DMS79 treated with DMSO at 0.1 percent for 48 hours (cell line): Measurements from ENCODE around the gene VAV2.
"Not testable (repeated sequence)": the region's sequence is repeated elsewhere in the genome, so short reads cannot be mapped to it uniquely, and the experiment has no call there.

ENCODE experiments used
- DNase-seq: peaks from one replicate; lab custom pipeline; 2025; lab: John Stamatoyannopoulos, UW

Gene VAV2

GRCh38 chr9:133969681-133970580 is 22.2 kb downstream of the VAV2 start:
- no peak for DNase-seq

GRCh38 chr9:133968966-133969617 is 23.0 kb downstream of the VAV2 start:
- DNase-seq, result no peak

- no peak for DNase-seq
Measured at GRCh38 chr9:133968428-133968827, 23.7 kb downstream of the VAV2 start.

GRCh38 chr9:133967024-133967741 is 24.9 kb downstream of the VAV2 start:
- DNase-seq, result no peak

- DNase-seq, result no peak
Measured at GRCh38 chr9:133964463-133964862, 27.7 kb downstream of the VAV2 start.

GRCh38 chr9:133963166-133963565 is 29.0 kb downstream of the VAV2 start:
- DNase-seq, result no peak

GRCh38 chr9:133962341-133962740 is 29.8 kb downstream of the VAV2 start:
- DNase-seq, result no peak

- no peak for DNase-seq
Measured at GRCh38 chr9:133961226-133962165, 30.6 kb downstream of the VAV2 start.

GRCh38 chr9:133960568-133961129 is 31.5 kb downstream of the VAV2 start:
- no peak for DNase-seq

GRCh38 chr9:133959966-133960567 is 32.1 kb downstream of the VAV2 start:
- DNase-seq, result no peak

- no peak for DNase-seq
Measured at GRCh38 chr9:133959171-133959570, 33.0 kb downstream of the VAV2 start.

- DNase-seq, result no peak
Measured at GRCh38 chr9:133958756-133959155, 33.4 kb downstream of the VAV2 start.

- DNase-seq, result not testable (repeated sequence)
Measured at GRCh38 chr9:133957772-133958171, 34.4 kb downstream of the VAV2 start.

- DNase-seq, result no peak
Measured at GRCh38 chr9:133957328-133957727, 34.8 kb downstream of the VAV2 start.

GRCh38 chr9:133956520-133957076 is 35.5 kb downstream of the VAV2 start:
- no peak for DNase-seq

GRCh38 chr9:133955821-133956411 is 36.2 kb downstream of the VAV2 start:
- DNase-seq, result no peak

- no peak for DNase-seq
Measured at GRCh38 chr9:133954862-133955529, 37.1 kb downstream of the VAV2 start.

GRCh38 chr9:133953976-133954709 is 38.0 kb downstream of the VAV2 start:
- DNase-seq, result peak; percentile 67

- DNase-seq, result no peak
Measured at GRCh38 chr9:133953621-133953975, 38.5 kb downstream of the VAV2 start.
